OCI-M1 (cell line): ENCODE measurements around the gene MLEC.

Experiments used
- DNase-seq: peaks from one replicate; lab custom pipeline; 2025; lab: John Stamatoyannopoulos, UW

The MLEC gene

DNA sequence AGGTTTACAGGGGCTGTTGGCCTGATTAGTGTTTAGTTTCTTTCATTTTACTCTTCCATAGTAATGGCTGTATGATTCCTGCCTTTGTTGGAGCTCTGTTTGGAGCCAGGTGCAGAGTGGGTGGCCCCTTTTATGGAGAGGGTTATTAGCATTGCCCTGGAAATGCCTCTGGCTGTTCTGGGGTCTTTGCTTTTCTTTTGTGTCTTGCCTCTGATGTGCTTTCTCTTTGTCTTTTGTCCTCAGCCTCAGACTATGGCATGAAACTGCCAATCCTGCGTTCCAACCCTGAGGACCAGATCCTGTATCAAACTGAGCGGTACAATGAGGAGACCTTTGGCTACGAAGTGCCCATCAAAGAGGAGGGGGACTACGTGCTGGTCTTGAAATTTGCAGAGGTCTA is 6.9 kb downstream of the MLEC start:
- DNase-seq: no peak

DNA sequence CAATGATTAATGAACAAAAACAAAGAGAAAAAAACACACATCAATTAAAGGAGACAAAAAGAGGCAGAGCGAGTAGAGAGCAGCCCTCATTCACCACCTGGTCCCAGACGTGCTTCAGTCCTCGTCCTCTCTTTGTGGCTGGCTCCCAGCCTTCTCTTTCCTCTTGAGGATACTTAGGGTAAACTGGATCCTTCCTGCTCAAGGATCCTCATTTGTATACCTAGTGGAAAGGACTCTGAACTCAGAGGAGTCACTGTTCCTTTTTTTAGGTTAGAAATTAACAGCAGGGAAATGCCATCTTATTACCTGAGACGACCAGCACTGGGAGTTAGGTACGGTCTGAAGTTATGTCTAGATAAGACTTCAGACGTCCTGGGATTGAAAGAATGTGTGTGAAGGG is 9.7 kb downstream of the MLEC start:
- DNase-seq: no peak

DNA sequence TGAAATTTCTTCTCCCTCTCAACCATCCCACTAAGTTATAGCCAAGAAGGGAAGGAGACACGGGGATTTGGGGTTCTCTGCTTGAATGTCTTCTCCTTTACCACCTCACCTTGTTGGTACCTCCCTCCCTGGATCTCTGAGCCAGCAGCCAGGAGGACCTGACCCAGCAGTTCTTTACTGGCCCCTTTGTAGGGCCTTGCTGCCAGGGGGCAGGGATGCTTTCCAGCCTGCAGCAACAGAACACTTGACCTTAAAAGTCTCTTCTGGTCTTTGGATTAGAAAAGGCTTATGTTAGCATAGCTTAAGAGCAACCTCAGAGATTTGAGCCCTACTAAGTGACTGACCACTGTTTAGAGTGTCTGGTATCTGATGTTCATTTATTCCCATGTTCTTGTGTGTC is 10.4 kb downstream of the MLEC start:
- no peak for DNase-seq

DNA sequence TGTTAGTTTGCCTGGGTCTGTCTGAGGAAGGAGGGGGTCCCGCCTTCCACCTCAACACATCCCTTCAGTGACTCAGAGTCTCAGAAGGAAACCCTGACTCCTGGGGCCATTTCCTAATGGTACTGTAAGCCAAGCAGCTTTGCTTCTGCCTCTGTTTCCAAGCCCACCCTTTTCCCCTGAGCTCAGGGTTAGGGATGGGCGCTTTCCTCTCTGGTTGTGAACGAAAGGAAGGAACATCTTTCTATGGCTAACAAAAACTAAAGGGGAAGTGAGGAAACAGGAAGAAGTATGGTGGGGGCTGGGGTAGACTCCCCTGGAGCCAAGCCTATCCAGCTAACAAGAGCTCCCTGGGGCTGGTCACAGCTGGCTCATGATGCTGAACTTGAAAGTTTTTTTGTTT is 11.7 kb downstream of the MLEC start:
- no peak for DNase-seq

DNA sequence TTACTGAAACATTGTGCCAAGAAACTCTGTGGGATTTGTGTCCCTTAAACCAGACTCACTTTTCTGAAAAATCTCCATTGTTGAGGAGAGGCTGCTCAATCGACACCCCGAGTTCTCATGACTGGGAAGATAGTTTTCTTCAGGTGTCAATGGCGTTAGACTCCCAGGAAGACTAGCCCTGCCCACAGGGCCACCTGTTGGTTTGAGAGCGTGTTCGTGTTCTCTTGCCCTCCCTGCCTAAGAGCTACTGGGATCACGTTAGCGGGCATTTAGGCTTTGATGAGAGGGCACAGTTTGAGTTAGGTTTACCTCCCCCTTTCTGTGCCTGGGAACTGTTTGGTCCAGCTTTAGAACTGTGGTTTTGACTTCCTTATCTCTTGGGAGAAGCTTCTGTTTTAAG is 12.6 kb downstream of the MLEC start:
- no peak for DNase-seq

DNA sequence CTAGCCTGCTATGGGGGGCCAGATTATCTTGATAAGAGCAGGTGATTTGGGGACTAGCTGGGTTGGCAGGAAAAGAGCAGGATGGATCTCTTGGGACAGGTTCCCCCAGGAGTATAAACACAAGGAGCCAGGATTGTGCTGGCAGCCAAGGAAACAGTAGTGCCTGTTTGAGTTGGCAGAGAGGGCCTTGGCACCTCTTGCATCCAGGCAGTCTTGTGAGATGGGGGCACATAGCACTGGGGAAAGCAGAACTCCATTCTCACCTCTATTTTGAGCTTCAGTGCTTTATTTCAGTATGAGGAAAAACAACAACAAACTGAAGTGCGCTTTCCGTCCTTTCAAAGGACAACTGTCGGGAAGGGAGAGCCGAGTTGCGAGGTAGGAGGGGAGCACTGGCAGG is 13.9 kb downstream of the MLEC start:
- no peak for DNase-seq

DNA sequence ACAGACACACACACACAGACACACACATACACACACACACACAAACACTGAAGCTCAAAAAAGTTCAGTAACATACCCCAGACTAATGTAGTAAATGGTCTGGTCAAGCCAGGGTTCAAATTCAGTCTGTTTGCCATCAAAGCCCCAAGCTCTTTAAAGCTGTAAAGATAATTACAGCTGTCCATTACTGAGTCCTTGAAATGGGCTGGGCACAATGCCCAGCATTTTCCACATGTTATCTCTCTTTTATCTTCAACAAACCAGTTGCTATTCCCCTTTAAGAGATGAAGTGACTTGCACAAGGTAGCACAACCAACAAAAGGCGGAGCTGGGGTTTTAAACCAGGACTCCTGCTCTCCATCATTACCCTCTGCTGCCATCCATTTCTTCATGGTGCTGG is 15.7 kb downstream of the MLEC start:
- DNase-seq: no peak

DNA sequence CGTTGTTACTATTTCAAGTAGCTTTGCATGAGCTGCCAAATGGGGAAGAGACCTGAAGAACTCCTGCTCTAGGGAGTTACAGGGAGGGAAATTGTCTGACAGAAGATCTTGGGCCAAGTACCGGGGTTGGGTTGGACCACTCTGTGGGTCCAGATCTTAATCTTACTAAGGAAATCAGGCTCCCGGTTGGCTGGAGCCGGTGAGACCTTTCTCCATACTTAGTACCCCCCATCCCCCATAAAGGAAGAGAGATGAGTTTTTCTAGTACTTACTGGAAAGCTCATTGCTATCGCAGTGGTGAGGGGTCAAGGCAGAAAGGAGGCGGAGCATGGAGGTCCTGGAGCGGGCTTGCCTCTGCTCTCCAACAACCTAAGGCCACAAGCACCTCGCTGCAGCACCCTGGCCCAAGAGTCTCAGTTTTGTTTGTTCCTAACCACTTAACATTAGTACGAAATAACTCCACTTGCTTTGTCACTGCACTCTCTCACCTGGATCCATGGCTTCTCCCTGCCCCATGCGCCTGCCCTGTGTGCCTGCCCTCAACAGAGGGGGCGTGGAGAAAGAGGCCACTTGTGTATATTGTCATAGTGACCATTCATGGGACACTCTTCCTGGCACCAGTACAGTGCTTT is 16.5 kb downstream of the MLEC start:
- no peak for DNase-seq

DNA sequence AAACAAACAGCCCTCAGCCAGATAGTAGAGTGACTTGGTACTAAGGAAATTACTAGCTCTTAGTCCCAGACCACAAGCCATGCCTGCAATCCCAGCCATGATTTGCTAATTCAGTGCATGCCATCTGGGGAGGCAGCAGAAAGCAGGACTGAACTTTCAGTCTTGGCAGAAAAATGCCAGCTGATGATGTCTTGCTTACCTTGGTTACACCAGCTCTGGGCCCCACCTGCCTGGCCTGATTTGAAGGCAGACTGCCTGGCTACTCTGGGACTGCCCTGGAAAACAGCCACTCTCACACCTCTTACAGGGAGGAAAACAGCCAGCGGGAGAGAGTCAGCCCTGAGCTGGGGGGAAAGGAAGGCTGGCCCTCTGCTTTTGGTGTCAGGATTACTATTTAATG is 18.7 kb downstream of the MLEC start:
- no peak for DNase-seq

DNA sequence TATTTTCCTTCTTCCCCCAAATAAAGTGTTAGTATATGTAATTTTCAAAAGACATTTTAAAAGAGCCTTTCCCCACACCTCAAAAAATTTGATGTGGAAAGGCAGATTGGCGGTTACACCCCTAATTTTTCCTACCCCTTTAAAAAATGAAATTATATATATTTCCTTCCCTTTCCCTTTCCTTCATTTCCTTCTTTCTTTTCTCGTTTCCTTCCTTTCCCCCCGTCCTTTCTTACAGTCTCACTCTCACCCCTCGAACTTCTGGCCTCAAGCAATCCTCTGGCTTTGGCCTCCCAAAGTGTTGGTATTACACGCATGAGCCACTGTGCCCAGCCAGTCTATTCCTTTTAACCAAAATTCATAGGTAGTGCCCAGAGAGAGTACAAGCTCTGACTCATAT is 19.1 kb downstream of the MLEC start:
- no peak for DNase-seq

DNA sequence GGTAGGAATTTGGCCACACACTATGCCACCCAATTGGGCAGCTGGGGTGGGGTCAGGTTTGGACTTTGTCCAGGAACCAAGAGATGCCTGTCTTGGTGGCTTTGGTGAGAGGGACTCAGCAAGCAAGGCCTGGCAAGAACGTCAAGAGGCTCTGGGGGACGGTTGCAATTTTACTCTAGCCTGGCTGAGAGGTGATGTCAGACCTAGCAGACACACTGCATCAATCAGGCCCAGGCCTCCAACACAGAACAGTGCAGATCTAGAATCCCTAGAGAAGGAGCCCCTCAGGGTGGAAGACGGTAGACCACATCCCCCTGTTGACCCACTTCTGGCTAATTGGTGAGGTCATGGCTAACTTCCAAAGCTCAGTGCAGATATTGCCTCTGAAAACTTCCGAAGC is 21.7 kb downstream of the MLEC start:
- no peak for DNase-seq

DNA sequence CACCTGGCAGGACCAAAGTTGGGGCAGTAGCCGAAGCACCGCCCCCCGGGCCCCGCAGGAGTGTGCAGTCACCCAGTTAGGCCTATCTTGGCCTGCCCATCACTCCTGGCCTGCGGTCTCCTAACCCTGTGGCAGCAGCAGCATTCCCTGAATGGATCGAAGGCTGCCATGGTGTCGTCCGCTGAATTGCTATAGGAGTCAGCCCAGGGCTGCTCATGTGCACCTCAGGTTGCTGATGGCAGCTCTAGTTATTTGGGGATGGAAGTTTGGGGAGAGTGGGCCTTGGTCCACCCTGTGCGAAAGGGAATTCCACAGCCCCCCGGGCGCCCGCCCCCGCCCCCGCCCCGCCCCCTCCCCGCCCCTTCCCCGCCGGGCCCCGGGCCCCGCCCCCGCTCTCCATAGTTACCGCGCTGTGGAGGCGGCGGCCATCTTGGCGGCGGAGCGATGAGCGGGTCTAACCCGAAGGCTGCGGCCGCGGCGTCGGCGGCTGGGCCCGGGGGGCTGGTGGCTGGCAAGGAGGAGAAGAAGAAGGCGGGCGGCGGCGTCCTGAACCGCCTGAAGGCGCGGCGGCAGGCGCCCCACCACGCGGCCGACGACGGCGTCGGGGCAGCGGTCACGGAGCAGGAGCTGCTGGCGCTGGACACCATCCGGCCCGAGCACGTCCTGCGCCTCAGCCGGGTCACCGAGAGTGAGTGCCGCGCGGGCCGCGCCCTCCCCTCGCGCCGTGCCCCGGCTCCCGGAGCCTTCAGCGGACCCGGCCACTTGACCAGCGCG is 23.3 kb downstream of the MLEC start, which contains the start of gene UNC119B:
UNC119B (plus strand) TSS at position 428 of the 774 bp plus-strand sequence; CDS start at position 445, 17 bp downstream.
- peak; percentile 59 for DNase-seq

DNA sequence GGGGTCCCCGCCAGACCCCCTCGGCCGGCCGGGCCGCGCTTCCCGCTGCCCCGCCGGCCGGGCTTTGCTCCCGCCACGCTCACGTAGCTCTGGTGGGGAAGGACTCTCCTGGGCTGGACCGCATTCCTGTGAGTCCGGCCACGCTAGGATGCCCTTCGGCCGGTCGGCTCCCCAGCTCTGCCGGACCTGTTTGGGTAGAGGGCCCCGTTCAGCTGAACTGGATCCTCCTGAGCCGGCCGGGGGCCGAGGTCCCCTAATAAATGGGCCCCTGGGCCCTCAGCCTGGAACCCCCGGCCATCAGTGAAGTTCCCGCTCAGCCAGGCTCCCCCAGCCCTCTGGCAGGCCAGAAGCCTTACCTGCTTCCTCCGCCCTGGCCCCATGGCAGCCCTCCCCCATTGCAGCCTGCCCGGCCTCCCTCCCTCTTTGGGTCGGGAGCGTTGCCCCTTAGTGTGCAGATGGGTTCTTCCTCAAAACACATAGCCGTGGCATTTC is 23.9 kb downstream of the MLEC start:
- peak; percentile 26 for DNase-seq

DNA sequence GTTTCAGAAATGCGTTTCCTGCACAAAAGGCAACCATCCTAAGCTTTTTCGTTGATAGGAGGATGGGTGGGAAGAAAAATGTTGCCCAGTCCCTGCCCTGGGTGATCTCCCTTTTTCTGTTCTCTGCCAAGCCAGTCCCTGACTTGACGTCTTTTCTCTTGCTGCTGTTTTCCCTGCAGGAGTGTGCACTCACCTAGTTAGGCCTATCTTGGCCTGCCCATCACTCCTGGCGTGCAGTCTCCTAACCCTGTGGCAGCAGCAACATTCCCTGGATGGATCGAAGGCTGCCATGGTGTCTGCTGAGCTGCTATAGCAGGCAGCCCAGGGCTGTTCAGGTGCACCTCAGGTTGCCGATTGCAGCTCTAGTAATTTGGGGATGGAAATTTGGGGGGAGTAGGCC is 24.5 kb downstream of the MLEC start:
- no peak for DNase-seq

DNA sequence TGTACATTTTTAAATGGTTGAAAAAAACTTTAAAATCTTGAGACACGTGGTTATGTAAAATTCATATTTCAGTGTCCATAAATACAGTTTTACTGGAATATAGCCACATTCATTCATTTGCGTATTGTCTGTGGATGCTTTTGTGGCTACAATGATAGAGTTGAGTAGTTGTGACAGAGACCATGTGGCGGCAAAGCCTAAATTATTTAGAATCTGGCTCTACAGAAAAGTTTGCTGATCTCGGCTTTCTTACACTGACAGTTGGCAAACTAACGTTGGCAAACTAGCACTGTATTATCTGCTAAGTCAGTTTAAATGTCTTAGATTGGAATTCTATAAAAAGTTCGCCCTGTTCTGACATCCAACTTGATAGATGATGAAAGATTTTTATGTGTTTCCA is 25.7 kb downstream of the MLEC start:
- DNase-seq: no peak

DNA sequence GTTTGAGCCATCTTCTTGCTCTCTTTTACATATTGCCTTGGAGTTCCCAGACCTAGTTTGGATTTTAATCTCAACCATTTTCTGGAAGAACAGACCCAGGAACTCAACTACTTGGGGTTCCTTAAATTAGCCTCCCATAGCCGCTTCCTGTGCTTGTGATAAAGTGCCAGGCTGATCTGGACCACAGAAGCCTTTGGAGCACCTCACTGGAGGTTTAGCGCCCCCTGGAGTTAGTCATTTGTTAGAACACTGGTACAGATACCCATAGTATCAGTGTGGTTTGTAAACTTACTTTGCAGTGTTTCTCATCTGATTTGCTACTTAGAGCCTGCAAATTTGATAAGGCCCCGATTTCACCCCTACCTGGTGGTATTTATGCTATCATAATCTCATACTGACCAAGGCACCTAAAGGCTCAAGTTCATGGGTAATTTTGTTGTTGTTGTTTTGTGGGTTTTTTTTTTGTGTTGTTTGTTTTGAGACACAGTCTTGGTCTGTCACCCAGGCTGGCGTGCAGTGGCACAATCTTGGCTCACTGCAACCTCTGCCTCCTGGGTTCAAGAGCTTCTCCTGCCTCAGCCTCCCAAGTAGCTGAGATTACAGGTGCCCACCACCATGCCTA is 27.0 kb downstream of the MLEC start:
- DNase-seq: peak; percentile 89

DNA sequence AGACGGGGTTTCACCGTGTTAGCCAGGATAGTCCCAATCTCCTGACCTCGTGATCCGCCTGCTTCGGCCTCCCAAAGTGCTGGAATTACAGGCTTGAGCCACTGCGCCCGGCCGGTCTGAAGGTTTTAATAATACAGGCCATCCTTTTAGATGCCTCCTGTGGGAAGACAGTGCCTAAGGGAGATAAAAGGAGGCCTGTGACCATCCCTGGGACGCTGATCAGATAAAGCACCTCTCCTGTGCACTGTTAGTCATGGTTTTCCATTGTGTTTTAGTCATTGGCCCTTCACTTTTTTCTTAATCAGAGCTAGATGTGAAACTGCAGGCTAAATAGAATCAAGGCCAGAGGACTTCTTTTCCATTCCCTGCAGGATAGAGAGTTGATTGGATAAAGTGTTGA is 31.1 kb downstream of the MLEC start:
- DNase-seq: no peak

DNA sequence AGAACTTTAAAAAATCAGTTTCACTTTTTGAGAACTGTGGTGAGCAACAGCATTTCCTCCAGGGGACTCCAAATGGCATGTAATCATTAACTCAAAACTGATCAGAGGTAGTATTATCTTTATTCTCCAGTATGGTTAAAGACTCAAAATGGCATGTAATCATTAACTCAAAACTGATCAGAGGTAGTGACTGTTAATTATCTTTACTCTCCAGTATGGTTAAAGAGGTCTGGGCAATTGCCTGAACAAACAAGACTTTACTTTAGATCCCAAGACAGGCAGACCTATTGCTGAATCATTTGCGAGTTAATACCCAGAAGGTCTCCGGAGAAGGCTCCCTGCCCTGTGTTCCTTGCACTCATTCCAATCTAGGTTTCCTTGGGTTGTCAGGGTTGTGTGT is 32.1 kb downstream of the MLEC start:
- DNase-seq: no peak

DNA sequence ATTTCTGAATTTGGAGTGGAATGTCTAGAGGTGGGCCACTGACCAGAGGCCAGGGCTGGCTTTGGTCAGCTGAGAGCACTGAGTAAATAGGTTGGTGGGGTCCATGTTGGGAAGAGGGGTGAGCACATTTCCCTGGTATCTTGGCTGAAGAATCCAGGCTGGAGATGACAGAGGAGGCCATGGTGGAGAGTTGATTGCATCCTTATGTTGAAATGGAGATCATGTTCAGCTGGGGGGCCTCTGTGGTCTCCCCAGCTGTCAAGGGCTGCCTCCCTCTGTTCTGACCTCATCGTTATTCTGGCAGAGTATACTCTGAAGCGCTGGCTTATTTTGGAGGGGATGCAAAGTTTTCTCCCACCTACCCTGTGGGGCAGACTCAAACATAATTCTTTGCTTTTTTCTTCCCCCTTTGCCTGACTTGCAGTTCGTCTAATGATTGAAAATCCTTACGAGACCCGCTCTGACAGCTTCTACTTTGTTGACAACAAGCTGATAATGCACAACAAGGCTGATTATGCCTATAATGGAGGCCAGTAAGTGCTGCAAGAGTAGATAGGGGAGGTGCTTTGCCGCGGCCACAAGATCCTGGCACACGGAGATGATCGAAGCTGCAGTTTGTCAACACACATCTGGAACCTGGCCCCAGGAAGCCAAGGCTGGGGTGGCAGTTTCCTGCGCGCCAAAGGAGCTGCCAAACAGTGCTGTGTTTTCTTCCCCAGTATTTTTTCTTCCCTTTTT is 32.7 kb downstream of the MLEC start:
- no peak for DNase-seq

DNA sequence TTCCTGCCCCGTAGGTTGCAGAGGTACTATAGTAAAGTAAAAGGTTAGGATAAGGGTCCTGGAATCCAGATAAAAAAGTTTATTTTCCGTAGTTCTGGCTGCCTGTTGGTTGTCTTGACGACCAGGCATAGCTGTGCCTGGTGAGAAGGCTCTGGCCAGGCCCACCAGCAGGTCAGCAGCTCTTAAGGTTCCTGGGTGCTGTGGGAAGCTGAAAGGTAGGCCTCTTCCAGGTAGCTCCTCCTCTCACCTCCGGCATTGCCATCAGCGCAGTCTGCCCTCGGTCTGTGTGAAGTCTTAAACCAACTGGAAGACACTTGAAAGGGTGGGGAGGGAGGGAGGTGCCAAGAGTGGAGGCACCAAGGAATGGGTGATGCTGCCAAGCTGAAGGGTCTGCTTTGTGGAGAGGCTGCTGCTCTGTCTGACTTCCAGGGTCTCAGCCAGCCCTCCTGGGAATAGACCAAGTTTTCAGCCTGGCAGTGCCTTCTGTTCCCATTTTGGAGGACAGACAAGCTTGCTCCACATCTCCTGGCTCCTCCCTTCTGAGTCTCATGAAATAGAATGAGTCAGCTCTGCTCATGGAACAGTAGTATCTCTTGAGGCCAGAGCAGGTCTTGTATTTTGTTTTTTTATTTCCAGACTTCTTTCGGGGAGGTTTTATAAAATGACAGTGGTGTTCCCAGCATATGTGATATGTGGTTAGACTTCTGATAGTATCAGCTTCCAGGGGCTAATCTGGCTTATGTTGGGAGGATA is 33.5 kb downstream of the MLEC start:
- peak; percentile 84 for DNase-seq

DNA sequence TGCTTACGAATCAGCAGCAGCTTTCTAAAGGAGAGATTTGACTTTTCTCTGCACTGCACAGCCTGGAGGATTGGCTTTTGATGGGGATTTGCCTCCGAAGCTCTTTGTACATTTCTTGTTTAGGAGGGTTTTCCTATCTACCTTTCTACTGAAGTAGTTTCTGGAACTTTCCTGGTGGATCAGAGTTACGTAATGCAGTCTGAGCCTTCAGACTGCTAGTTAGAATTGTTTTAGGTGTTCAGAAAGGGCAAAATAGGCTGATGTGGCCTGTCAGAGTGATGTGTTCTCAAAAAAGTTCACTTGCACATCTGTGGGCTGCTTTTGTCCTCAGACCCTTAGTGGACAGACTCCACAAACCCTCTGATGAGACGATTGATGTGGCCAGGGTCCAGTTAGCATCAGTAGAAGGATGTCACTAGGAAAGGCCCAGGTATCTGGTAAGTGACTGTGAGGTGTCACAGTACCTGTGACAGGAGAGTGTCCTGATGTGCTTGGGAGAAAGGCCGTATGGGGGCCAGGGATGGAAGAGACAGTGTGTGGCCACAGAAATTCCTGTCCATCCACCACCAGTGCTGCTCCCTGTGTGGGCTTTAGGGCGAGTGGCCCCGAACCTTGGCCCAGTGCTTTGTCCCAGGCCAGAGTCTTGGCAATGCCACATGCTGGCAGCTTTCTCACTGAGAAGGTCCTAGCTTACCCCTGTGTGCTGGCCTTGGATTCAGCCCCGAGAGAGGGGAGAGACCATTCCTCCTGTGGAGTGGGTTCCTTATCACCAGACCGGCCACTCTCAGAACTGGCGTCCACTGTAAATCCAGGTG is 34.2 kb downstream of the MLEC start:
- DNase-seq: no peak
